ENCODE results near the gene COPG1. TPM values are rescaled to one million over a fixed set of nuclear protein-coding genes. Genes with fewer than 3 reads are reported as not detected.
"Not testable (repeated sequence)": the region's sequence is repeated elsewhere in the genome, so short reads cannot be mapped to it uniquely, and the experiment has no call there.

COPG1 gene
- total and polyA plus RNA-seq, 11 donors = 78.6 to 121 (median 93.9) TPM

- Histone ChIP-seq H3K27me3 (no peaks in the 10 kb centered on the region), H3K36me3 (peaks cover 0 to 100% (median 100%) of the 10 kb centered on the region in 9 donors), H3K4me3 (no peak overlapping the region), H3K9me3 (no peaks in the 10 kb centered on the region), H3K4me1 (peaks cover 0 to 2% (median 0%) of the 10 kb centered on the region in 12 donors), H3K27ac (no peak overlapping the region)
- ATAC-seq = no peak
- intact Hi-C loops (cut with DNase I) = no loop called here
- DNase-seq = no peak
- TF ChIP-seq, protein P1, sequence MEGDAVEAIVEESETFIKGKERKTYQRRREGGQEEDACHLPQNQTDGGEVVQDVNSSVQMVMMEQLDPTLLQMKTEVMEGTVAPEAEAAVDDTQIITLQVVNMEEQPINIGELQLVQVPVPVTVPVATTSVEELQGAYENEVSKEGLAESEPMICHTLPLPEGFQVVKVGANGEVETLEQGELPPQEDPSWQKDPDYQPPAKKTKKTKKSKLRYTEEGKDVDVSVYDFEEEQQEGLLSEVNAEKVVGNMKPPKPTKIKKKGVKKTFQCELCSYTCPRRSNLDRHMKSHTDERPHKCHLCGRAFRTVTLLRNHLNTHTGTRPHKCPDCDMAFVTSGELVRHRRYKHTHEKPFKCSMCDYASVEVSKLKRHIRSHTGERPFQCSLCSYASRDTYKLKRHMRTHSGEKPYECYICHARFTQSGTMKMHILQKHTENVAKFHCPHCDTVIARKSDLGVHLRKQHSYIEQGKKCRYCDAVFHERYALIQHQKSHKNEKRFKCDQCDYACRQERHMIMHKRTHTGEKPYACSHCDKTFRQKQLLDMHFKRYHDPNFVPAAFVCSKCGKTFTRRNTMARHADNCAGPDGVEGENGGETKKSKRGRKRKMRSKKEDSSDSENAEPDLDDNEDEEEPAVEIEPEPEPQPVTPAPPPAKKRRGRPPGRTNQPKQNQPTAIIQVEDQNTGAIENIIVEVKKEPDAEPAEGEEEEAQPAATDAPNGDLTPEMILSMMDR (IDR thresholded peaks at IDR 0.05) = no peak
- TF ChIP-seq POLR2A (IDR thresholded peaks at IDR 0.05) = no peak
- 89 to 99% (median 96%) methylated on average over 3 of the region's 3 CpGs for WGBS, 4 donors
Observed at GRCh38 chr3:129261894-129262293, 12.5 kb downstream of the COPG1 start.

- ATAC-seq = no peak
- intact Hi-C loops (cut with DNase I) = no loop called here
- H3K9me3 ChIP-seq = no peaks in the 10 kb centered on the region
- DNase-seq = no peak
- H3K4me3 ChIP-seq = no peak overlapping the region
- no peaks in the 10 kb centered on the region for H3K4me1 ChIP-seq
- no peak overlapping the region for H3K27ac ChIP-seq
- no peaks in the 10 kb centered on the region for H3K27me3 ChIP-seq
- WGBS, 4 donors = 81 to 92% (median 91%) methylated on average over 6 of the region's 6 CpGs
- TF ChIP-seq, protein P1 (IDR thresholded peaks at IDR 0.05) = no peak
- TF ChIP-seq POLR2A (IDR thresholded peaks at IDR 0.05) = no peak
- H3K36me3 ChIP-seq = peaks cover 0 to 100% (median 100%) of the 10 kb centered on the region in 9 donors
Observed at GRCh38 chr3:129263161-129263910, 13.9 kb downstream of the COPG1 start.

DNA sequence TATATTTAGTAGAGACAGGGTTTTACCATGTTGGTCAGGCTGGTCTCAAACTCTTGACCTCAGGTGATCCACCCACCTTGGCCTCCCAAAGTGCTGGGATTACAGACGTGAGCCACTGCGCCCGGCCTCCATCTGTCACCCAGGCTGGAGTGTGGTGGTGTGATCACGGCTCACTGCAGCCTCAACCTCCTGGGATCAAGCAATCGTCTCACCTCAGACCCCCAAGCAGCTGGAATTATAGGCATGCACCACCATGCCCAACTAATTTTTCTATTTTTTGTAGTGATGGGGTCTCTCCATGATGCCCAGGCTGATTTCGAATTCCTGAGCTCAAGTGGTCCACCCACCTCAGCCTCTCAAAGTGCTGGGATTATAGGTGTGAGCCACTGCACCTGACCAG, 15.6 kb downstream of the COPG1 start:
- 89 to 90% (median 89%) methylated on average over 4 to 6 of the region's 6 CpGs for WGBS, 4 donors
- H3K27ac ChIP-seq; DNase-seq; intact Hi-C loops (cut with DNase I); H3K27me3 ChIP-seq; H3K9me3 ChIP-seq; H3K4me1 ChIP-seq; H3K4me3 ChIP-seq; ATAC-seq: not testable (repeated sequence)
- H3K36me3 ChIP-seq = peaks cover 0 to 100% (median 100%) of the 10 kb centered on the region in 9 donors

- DNase-seq (no peak), ATAC-seq (no peak)
- H3K4me1 ChIP-seq = no peaks in the 10 kb centered on the region
- H3K4me3 ChIP-seq = no peak overlapping the region
- H3K36me3 ChIP-seq = peaks cover 0 to 100% (median 100%) of the 10 kb centered on the region in 9 donors
- intact Hi-C loops (cut with DNase I) = no loop called here
- no peaks in the 10 kb centered on the region for H3K27me3 ChIP-seq
- no peak overlapping the region for H3K27ac ChIP-seq
- no peaks in the 10 kb centered on the region for H3K9me3 ChIP-seq
- WGBS, 4 donors = 88 to 95% (median 90%) methylated on average over 4 of the region's 4 CpGs
- no peak for TF ChIP-seq POLR2A (IDR thresholded peaks at IDR 0.05)
- TF ChIP-seq, protein P1 (IDR thresholded peaks at IDR 0.05) = no peak
Observed at GRCh38 chr3:129266651-129267050, 17.2 kb downstream of the COPG1 start.
